HepG2 (cell line): Measurements from ENCODE around the gene MYCBPAP. TPM values are rescaled to one million over a fixed set of nuclear protein-coding genes. Genes with fewer than 3 reads are reported as not detected.

Experiments
- ATAC-seq: fragments of 200-7000 bp; cut with Tn5 transposase; 3 replicates; pipeline ENCODE4 v1.9.1; 2020; ENCODE audit warnings: mild to moderate bottlenecking, moderate library complexity
- BruUV-seq: library from RNA; stranded (reverse); fragments of 400-500 nt; replicated peaks from 2 replicates; lab custom pipeline; 2021; lab: Mats Ljungman, UMichigan
- CTCF ChIA-PET: fragments of 300-600 bp; formaldehyde crosslinking; extraction: SDS; loops from one replicate; lab custom pipeline; 2021; ENCODE audit warnings: low total read pairs, inconsistent platforms, low intra/inter-chr PET ratio; lab: Yijun Ruan, JAX
- POLR2A ChIA-PET: fragments of 350-600 bp; sonication (Branson Sonifier 250); formaldehyde crosslinking; loops from one replicate; lab custom pipeline; 2020; ENCODE audit warnings: antibody characterized with exemption, inconsistent platforms; lab: Yijun Ruan, JAX
- DNase-seq: peaks from one replicate; pipeline ENCODE4 v3.0.0-alpha.2; 2015; ENCODE audit warnings: low spot score
- FAIRE-seq: peaks from 3 replicates; lab custom pipeline; 2011; peaks lifted over from hg19 to GRCh38; lab: Jason Lieb, UNC
- H2AFZ ChIP-seq: one replicate; pipeline ENCODE4 v1.6.1; 2011; ENCODE audit warnings: low read length, inconsistent platforms
- H3K27ac ChIP-seq: fragments of 300-600 bp; 3 replicates; pipeline ENCODE4 v1.8.0; 2011; ENCODE audit warnings: mixed run types, mild to moderate bottlenecking, mixed read lengths, low read length, inconsistent platforms; ENCODE audit not compliant: insufficient read depth; ENCODE audit errors: extremely low read length
- H3K27me3 ChIP-seq, 2 experiments: fragments of 200-600 bp in 1 of 2; 2 replicates in 1 of 2; 3 replicates in 1 of 2; pipeline versions ENCODE4 v1.6.0 to v1.8.0; 2011; ENCODE audit warnings: low read length in 2 of 2, mild to moderate bottlenecking in 2 of 2, moderate library complexity in 2 of 2, inconsistent platforms in 1 of 2; ENCODE audit not compliant: insufficient read depth in 2 of 2, control insufficient read depth in 1 of 2
- H3K36me3 ChIP-seq, 2 experiments: fragments of 200-600 bp in 1 of 2; replicated peaks in 1 of 2; 2 replicates in 1 of 2; 3 replicates in 1 of 2; pipeline versions ENCODE4 v1.5.1 to v1.8.0; 2011; ENCODE audit warnings: low read length in 2 of 2, inconsistent platforms in 1 of 2; ENCODE audit not compliant: insufficient read depth in 2 of 2, control insufficient read depth in 1 of 2
- H3K4me1 ChIP-seq: 2 replicates; pipeline ENCODE4 v1.5.1; 2012; ENCODE audit warnings: low read length, inconsistent platforms; ENCODE audit not compliant: insufficient read depth
- H3K4me2 ChIP-seq: 2 replicates; pipeline ENCODE4 v1.6.0; 2011; ENCODE audit warnings: low read depth, low read length, inconsistent platforms
- H3K4me3 ChIP-seq, 3 experiments: fragments of 200-600 bp in 1 of 3; sonication (generic), shearing (Covaris generic) in 1 of 3; replicated peaks in 1 of 3; 2 replicates each; pipeline ENCODE4 v1.5.1; 2011 to 2016; ENCODE audit warnings: low read length in 3 of 3, inconsistent platforms in 2 of 3, low read depth in 2 of 3, mild to moderate bottlenecking in 2 of 3, control low read depth in 1 of 3, mixed read lengths in 1 of 3; ENCODE audit not compliant: insufficient read depth in 1 of 3
- H3K79me2 ChIP-seq: one replicate; pipeline ENCODE4 v1.6.1; 2011; ENCODE audit warnings: low read length, inconsistent platforms; ENCODE audit not compliant: insufficient read depth
- H3K9ac ChIP-seq: 2 replicates; pipeline ENCODE4 v1.6.0; 2011; ENCODE audit warnings: mild to moderate bottlenecking, low read depth, low read length, inconsistent platforms; ENCODE audit not compliant: insufficient read depth
- H3K9me3 ChIP-seq: 2 replicates; pipeline ENCODE4 v1.5.1; 2012; ENCODE audit warnings: mild to moderate bottlenecking, low read length
- H4K20me1 ChIP-seq: 2 replicates; pipeline ENCODE4 v1.6.0; 2011; ENCODE audit warnings: inconsistent platforms, mild to moderate bottlenecking, low read length, moderate library complexity; ENCODE audit not compliant: insufficient read depth
- AGO2 ChIP-seq: fragments of 200-400 bp; formaldehyde crosslinking; optimal IDR thresholded peaks from 2 replicates; pipeline ENCODE3; 2017; ENCODE audit warnings: mild to moderate bottlenecking, low read depth, low read length, moderate library complexity
- ERF ChIP-seq: IDR thresholded peaks from 2 replicates; pipeline ENCODE4 v1.6.1; 2018; ENCODE audit warnings: missing biosample characterization, missing genetic modification reagents
- GATA4 ChIP-seq: sonication (generic); IDR thresholded peaks from 2 replicates; pipeline ENCODE4 v1.6.1; 2016; ENCODE audit warnings: antibody characterized with exemption, low read depth, borderline replicate concordance
- HHEX ChIP-seq: IDR thresholded peaks from 2 replicates; pipeline ENCODE4 v1.6.1; 2016; ENCODE audit warnings: control low read depth
- MATR3 ChIP-seq: sonication (generic); formaldehyde crosslinking; IDR thresholded peaks from 2 replicates; pipeline ENCODE4 v1.4.0; 2020; ENCODE audit warnings: missing genetic modification reagents
- MTF1 ChIP-seq: sonication (generic); formaldehyde crosslinking; IDR thresholded peaks from 2 replicates; pipeline ENCODE4 v1.5.0; 2020; ENCODE audit warnings: missing genetic modification reagents
- SP140L ChIP-seq: sonication (generic); formaldehyde crosslinking; IDR thresholded peaks from 2 replicates; pipeline ENCODE4 v1.4.0; 2020; ENCODE audit warnings: missing genetic modification reagents, borderline replicate concordance
- SP5 ChIP-seq: IDR thresholded peaks from 2 replicates; pipeline ENCODE4 v1.6.1; 2016; ENCODE audit warnings: low read depth, borderline replicate concordance
- ZFP91 ChIP-seq: sonication (generic); formaldehyde crosslinking; IDR thresholded peaks from 2 replicates; pipeline ENCODE4 v1.9.0; 2022; ENCODE audit warnings: missing genetic modification reagents, mild to moderate bottlenecking, borderline replicate concordance
- ZNF225 ChIP-seq: sonication (generic); formaldehyde crosslinking; IDR thresholded peaks from 2 replicates; pipeline ENCODE4 v1.4.0; 2020; ENCODE audit warnings: mild to moderate bottlenecking, missing genetic modification reagents
- WGBS: methylation state at CpG from one replicate; pipeline ENCODE4 v1.1.6; 2017; ENCODE audit warnings: low lambda C conversion rate; 5-methylcytosine and 5-hydroxymethylcytosine counted together
- in situ Hi-C: cut with HindIII; loops from 2 replicates; pipeline ENCODE4 v1.10.0; 2017; ENCODE audit warnings: low pct_unique_long_range_greater_than_20kb; ENCODE audit not compliant: extremely low pct_ligation_motif_present
- intact Hi-C: fragments of 100-400 bp; cut with micrococcal nuclease; formaldehyde crosslinking; loops from one replicate; pipeline ENCODE4 v1.10.0; 2022; ENCODE audit not compliant: unreplicated experiment
- polyA plus RNA-seq, 8 experiments: library from polyadenylated mRNA; depleted of rRNA in 3 of 8; stranded (reverse) in 7 of 8; unstranded in 1 of 8; fragments of >200 nt; fragmentation: Illumina TruSeq in 4 of 8; extraction: Trizol in 4 of 8; gene quantifications; 2 replicates each; pipeline versions ENCODE4 v1.2.1 to v1.2.3, GENCODE V29; 2011 to 2016; ENCODE audit warnings: low read depth in 4 of 8, missing spikeins in 1 of 8, mixed read lengths in 1 of 8; ENCODE audit not compliant: insufficient read depth in 1 of 8
- total RNA-seq, 5 experiments: library from RNA; depleted of rRNA; stranded (reverse); fragments of >200 nt; fragmentation: Illumina TruSeq; extraction: Trizol; gene quantifications; 2 replicates each; pipeline ENCODE4 v1.2.3, GENCODE V29; 2016; ENCODE audit warnings: low read depth in 1 of 5

Gene MYCBPAP
- total and polyA plus RNA-seq, 2 of the 13 experiments (the other 11 are each of a cell fraction or from before 2014, with no cell fraction given) = 0.22 to 0.24 TPM

- H3K4me3 ChIP-seq = no peak within 1 kb of the TSS
- ATAC-seq (no peak), DNase-seq (no peak), FAIRE-seq (no peak)
- no peak within 1 kb of the TSS for H3K27ac ChIP-seq
- H4K20me1 ChIP-seq = no peaks in the 10 kb centered on the region
- POLR2A ChIA-PET = interaction anchor here (1.3 kb wide), 1 partner anchor 10 kb away, joined by 6 read pairs; no protein-coding TSS in a partner anchor
- CTCF ChIA-PET = no interaction called here
- 97% methylated on average over 70 of the region's 71 CpGs for WGBS
- in situ Hi-C loops (no loop called here), intact Hi-C loops (no loop called here)
- no peak within 1 kb of the TSS for H3K4me2 ChIP-seq
- H3K79me2 ChIP-seq = no peaks in the 10 kb centered on the region
- H3K27me3 ChIP-seq = no peaks in the 10 kb centered on the region
- no peak within 1 kb of the TSS for H2AFZ ChIP-seq
- BruUV-seq = no TSS peak
- H3K9me3 ChIP-seq = no peaks in the 10 kb centered on the region
- 0 out of 2 replicates have a peak, but pooled peaks have one; percentile 39 for TF ChIP-seq ZFP91 (CRISPR knock-in tag)
- peak; percentile 64 for TF ChIP-seq AGO2
- no peak for TF ChIP-seq ZNF225 (CRISPR knock-in tag)
- no peak for TF ChIP-seq HHEX (CRISPR knock-in tag)
- no peak for TF ChIP-seq MTF1 (CRISPR knock-in tag)
- no peak for TF ChIP-seq SP5 (CRISPR knock-in tag)
- TF ChIP-seq GATA4 = no peak
- no peak for TF ChIP-seq SP140L (CRISPR knock-in tag)
- no peak for TF ChIP-seq MATR3
- TF ChIP-seq ERF = no peak
- H3K36me3 ChIP-seq = peaks cover 16 to 17% of the 10 kb centered on the region in 2 experiments; a peak in 4 of 5 replicates
- H3K4me1 ChIP-seq = no peaks in the 10 kb centered on the region
- H3K9ac ChIP-seq = no peak within 1 kb of the TSS
These were observed 39.7 kb upstream of the MYCBPAP start, which contains the start of gene CHAD for GRCh38 chr17:50468304-50469207. Gene CHAD, minus strand, starts transcription at chr17:50468880. Its CDS starts 67 bp downstream, at chr17:50468813.
